Pons (tissue), 1 donor: ENCODE results near the gene HS2ST1.
"Not testable (repeated sequence)": the region's sequence is repeated elsewhere in the genome, so short reads cannot be mapped to it uniquely, and the experiment has no call there.

Source experiments
- DNase-seq: peaks from one replicate; pipeline ENCODE4 v3.0.0-alpha.2; 2016; ENCODE audit warnings: low spot score

HS2ST1 gene

DNA sequence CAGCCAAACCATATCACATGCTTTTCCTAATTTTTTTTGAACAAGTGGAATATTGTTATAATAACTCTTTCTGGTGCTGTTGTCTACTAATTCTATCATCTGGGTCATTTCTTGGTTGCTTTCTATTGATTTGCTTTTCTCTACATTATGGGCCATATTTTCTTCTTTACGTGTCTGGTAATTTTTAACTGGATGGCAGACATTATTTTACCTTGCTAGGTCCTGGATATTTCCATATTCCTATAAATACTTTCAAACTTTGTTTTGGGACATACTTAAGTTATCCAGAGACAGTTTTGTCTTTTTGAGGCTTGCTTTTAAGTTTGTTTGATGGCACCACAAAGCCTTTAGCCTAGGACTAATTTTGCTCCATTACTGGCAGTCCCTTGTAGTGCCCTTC lies 11.3 kb downstream of the HS2ST1 start:
- DNase-seq, result no peak

DNA sequence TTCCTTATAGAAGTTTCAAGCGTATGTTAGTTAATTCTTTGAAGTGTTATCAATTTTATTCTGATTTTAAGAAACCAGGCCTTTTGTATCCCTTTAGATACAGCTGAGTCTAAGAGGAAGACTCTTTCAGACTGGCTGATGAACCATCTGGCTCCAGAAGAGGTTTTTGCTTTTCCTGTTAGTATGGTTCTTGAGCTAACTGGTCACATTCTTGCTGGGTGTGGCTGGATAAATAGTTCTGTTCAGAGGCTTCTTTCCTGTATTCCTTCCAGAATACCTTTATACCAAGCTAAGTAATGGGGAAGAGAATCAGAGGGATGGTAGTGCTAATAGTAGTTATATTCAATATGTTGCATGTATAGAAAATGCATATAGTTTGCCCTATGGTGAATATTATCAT lies 12.4 kb downstream of the HS2ST1 start:
- no peak for DNase-seq

DNA sequence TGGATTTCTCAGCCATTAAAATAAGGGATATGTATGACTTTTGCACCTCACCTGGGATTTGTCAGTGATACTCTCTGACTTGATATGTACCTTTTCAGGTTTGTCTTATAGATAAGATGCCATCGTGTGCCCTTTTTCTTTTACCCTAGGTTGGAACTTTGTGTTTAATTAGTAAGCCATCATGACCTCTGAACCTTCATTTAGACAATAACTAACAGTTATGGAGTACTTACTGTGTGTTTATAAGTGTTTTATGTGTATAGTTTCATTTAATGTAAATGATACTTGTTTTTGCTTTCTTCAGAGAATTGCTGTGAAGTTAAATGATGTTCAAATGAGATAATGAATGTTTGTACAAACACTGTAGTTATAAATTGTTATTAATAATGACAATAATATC lies 14.4 kb downstream of the HS2ST1 start:
- no peak for DNase-seq

GRCh38 chr1:86933051-86933450 lies 18.6 kb downstream of the HS2ST1 start:
- no peak for DNase-seq

- DNase-seq, result no peak
These were observed 19.3 kb downstream of the HS2ST1 start for GRCh38 chr1:86933562-86934377.

DNA sequence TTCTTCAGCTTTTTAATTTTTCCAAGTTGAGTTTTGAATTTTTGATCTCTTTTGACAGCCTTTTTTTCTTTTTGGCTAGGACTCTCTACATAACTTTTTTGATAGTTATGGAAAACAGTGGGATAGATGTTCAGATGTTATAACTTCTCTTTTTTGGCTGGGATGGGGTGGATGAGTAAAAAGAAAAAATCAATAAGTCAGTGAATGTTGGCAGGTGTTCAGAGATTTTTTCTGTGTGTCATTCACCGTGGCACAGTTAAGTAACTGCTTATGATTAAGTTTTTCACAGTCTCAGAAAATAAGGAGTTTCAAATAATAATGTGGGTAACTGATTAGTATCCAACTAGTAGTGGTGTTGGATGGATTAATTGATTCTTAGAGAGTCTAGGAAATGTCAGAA lies 24.0 kb downstream of the HS2ST1 start:
- no peak for DNase-seq

GRCh38 chr1:86938855-86939254 lies 24.4 kb downstream of the HS2ST1 start:
- DNase-seq, result no peak

- no peak for DNase-seq
These were observed 25.0 kb downstream of the HS2ST1 start for GRCh38 chr1:86939406-86939805.

DNA sequence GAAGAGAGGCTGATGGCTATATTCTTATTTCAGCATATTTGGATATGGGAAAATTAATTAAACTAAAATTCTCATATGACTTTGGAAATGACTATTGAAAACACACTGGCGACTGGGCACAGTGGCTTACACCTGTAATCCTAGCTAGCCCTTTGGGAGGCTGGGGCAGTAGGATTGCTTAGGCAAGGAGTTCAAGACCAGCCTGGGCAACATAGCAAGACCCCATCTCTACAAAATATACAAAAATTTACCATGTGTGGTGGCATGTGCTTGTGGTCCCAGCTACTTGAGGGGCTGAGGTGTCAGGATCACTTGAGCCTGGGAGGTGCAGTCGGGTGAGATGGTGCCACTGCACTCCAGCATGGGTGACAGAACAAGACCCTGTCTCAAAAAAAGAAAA lies 26.2 kb downstream of the HS2ST1 start:
- DNase-seq, result no peak

DNA sequence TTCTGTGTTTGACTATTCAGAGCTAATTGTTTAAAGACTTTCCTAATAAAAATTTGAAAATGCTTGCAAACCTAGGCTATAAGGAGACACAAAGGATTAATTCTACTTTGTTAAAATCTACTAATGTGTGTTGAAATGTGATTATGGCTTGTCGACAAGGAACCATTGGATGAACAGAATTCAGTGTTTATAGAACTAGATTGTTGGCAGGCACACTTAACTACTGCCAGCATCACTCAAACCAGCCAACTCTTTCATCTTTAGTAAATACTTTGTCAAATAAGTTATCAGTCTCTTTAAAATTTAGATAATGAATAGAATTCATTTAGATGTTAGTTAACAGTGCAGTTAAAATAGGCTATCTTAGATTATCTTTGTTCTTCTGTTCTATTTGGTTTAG lies 27.6 kb downstream of the HS2ST1 start:
- no peak for DNase-seq

- DNase-seq, result no peak
These were observed 28.3 kb downstream of the HS2ST1 start for GRCh38 chr1:86942743-86943142.

DNA sequence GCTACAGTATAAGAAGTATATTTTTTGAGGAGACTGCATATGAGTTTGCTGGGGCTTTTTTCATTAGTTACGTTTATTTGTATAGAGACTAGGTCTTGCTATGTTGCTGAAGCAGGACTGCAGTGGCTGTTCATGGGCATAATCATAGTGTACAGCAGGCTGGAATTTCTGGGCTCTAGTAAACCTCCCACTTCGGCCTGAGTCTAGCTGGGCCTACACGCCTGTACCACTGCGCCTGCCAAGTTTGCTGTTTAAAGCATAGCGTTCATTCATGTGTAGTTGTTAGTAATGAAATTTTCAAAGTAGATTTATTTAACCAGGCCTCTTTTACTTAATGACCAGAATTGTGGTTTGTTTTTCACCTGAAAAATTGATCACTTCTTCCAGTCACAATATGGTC lies 33.8 kb downstream of the HS2ST1 start:
- DNase-seq, result no peak

DNA sequence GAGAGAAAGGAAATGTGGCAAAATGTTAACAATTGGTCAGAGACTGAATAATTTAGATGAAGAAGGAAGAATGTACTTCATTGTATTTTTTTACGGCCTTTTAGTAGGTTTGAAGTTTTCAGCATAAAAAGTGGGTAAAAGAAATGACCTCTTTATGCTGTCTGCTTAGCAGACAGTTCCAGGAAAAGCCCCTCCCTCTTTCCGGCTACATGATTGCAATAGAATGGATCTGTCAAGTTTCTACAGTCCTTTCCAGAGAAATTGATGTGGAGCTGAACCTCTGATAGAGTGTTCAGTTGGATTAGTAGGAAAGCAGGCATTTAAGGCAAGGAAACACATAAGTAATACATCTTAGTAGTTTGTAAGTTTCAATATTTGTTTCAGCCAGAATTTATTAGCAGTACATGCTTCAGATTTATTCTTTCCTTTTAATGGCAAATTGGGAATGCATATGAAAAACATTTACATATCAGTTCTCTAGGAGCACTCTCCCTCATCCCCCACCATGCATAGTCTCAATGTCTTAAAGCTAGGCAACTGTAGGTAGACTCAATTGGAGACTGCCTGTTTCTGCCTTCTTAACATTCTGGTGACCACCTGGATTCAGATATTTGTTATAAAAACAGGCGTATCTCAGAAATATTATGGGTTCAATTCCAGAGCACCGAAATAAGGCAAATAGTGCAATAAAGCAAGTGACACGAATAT lies 36.4 kb downstream of the HS2ST1 start:
- DNase-seq, result no peak

DNA sequence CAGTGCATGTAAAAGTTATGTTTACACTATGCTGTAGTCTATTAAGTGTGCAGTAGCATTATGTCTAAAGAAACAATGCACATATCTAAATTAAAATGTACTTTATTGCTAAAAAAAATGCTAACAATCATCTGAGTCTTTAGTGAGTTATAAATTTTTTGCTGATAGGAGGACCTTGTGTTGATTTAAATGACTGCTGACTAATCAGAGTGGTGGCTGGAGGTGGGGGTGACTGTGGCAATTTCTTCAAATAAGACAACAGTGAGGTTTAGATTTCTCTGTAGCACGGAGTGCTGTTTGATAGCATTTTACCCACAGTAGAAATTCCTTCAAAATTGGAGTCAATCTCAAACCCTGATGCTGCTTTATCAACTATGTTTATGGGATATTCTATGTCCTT lies 37.0 kb downstream of the HS2ST1 start:
- DNase-seq, result no peak

GRCh38 chr1:86953167-86953566 lies 38.7 kb downstream of the HS2ST1 start:
- no peak for DNase-seq

GRCh38 chr1:86955678-86956077 lies 41.2 kb downstream of the HS2ST1 start:
- DNase-seq, result no peak

- no peak for DNase-seq
These were observed 41.8 kb downstream of the HS2ST1 start for GRCh38 chr1:86956221-86956620.

DNA sequence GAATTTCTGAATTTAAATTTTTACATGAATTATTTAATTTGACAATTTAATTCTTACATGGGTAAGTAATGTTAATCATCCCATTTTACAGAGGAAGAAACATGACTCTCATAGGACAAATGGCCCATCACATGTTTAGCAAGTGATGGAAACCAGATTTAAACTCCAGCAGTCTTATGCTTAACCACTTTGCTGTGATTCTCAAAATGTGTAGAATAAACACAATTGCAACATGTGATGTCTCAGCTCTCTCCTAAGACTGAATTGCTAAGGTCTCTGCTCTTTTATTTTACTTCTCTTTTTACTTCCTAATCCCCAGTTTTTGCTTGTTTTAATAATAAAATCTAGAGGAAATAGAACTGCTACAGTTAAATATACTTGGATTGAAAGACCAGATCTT lies 42.8 kb downstream of the HS2ST1 start:
- no peak for DNase-seq

GRCh38 chr1:86960548-86960947 lies 46.1 kb downstream of the HS2ST1 start:
- DNase-seq, result no peak

- not testable (repeated sequence) for DNase-seq
These were observed 49.4 kb downstream of the HS2ST1 start for GRCh38 chr1:86963841-86964240.

- DNase-seq, result peak; percentile 44
These were observed 50.8 kb downstream of the HS2ST1 start for GRCh38 chr1:86965012-86965826.

DNA sequence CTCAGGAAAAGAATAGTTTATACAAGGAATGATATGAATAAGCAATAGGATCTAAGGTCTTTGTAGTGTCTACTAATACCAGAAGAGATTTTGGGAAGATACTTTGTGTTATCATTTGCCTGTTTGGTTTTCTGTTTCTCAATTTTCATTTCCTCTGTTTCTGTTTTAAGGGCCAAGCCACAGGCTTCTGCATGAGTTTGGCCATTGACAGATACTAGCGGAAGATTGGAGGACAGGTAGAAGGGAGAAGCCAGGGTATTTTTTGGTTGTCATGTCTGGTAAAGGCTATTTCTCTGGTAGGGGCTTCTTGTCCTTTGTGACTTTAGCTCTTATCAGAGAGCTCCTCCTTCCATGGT lies 51.4 kb downstream of the HS2ST1 start:
- no peak for DNase-seq

DNA sequence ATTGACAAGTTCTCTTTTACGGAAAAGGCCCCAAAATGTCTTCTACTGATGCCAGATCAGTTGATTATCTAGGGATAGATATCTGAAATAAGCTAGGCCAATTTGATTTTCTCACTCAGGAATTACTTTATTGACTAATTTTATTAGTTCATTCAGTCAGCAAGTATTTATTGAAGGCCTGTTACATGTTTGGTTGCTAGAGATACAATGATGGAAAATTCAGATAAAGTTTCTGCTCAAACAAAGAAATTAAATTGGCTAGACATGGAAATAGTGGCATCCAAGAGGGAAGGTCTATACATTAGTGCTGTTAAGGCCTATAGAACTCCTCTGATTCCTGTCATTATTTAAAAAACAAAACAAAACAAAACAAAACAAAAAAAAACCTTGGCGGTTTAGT lies 56.5 kb downstream of the HS2ST1 start:
- DNase-seq, result no peak
